DND-41 (cell line): ENCODE measurements around the gene RTN4RL2.

Source experiments
- ATAC-seq: fragments of 200-7000 bp; cut with Tn5 transposase; 3 replicates; pipeline ENCODE4 v1.9.1; 2021; ENCODE audit warnings: low read depth; ENCODE audit not compliant: insufficient read depth
- DNase-seq: peaks from one replicate; pipeline ENCODE4 v3.0.0-alpha.2; 2020
- H2AFZ ChIP-seq: 2 replicates; pipeline ENCODE4 v1.6.0; 2012; ENCODE audit warnings: low read depth, low read length
- H3K27ac ChIP-seq: 2 replicates; pipeline ENCODE4 v1.5.1; 2012; ENCODE audit warnings: low read length, inconsistent platforms
- H3K27me3 ChIP-seq: fragments of 200-600 bp; sonication (generic); 2 replicates; pipeline ENCODE4 v1.6.0; 2012; ENCODE audit warnings: low read length, mild to moderate bottlenecking, inconsistent platforms; ENCODE audit not compliant: insufficient read depth, poor library complexity
- H3K36me3 ChIP-seq: 2 replicates; pipeline ENCODE4 v1.5.1; 2012; ENCODE audit warnings: low read length, inconsistent platforms; ENCODE audit not compliant: insufficient read depth
- H3K4me1 ChIP-seq: 2 replicates; pipeline ENCODE4 v1.5.1; 2012; ENCODE audit warnings: mild to moderate bottlenecking, low read length; ENCODE audit not compliant: insufficient read depth
- H3K4me2 ChIP-seq: 2 replicates; pipeline ENCODE4 v1.6.0; 2012; ENCODE audit warnings: mild to moderate bottlenecking, moderate library complexity, low read length, inconsistent platforms; ENCODE audit not compliant: insufficient read depth
- H3K4me3 ChIP-seq, 2 experiments: fragments of 200-600 bp in 1 of 2; shearing (Covaris generic) in 1 of 2; 2 replicates each; pipeline ENCODE4 v1.5.1; 2012 to 2016; ENCODE audit warnings: inconsistent platforms in 2 of 2, low read length in 2 of 2, mild to moderate bottlenecking in 2 of 2, low read depth in 1 of 2, moderate library complexity in 1 of 2
- H3K79me2 ChIP-seq: 2 replicates; pipeline ENCODE4 v1.6.0; 2012; ENCODE audit warnings: low read length, inconsistent platforms; ENCODE audit not compliant: insufficient read depth
- H3K9ac ChIP-seq: 2 replicates; pipeline ENCODE4 v1.6.0; 2012; ENCODE audit warnings: low read depth, mild to moderate bottlenecking, inconsistent platforms, low read length, moderate library complexity
- H3K9me3 ChIP-seq: 2 replicates; pipeline ENCODE4 v1.5.1; 2012; ENCODE audit warnings: low read length, moderate library complexity, mild to moderate bottlenecking, inconsistent platforms; ENCODE audit not compliant: insufficient read depth, severe bottlenecking
- H4K20me1 ChIP-seq: 2 replicates; pipeline ENCODE4 v1.6.0; 2012; ENCODE audit warnings: low read length; ENCODE audit not compliant: insufficient read depth
- CTCF ChIP-seq: IDR thresholded peaks from 2 replicates; pipeline ENCODE4 v1.5.1; 2012; ENCODE audit warnings: borderline replicate concordance, low read length, moderate library complexity, mild to moderate bottlenecking; ENCODE audit not compliant: poor library complexity, severe bottlenecking; ENCODE audit errors: extremely low read depth
- EZH2 ChIP-seq: IDR thresholded peaks from 3 replicates; pipeline ENCODE4 v1.6.1; 2012; ENCODE audit warnings: borderline replicate concordance, low read depth, mild to moderate bottlenecking, moderate library complexity, low read length, inconsistent platforms; ENCODE audit not compliant: severe bottlenecking

RTN4RL2 gene

GRCh38 chr11:57416436-57416835 is 43.9 kb upstream of the RTN4RL2 start:
- H4K20me1 ChIP-seq = peaks cover 60% of the 10 kb centered on the region
- H3K27me3 ChIP-seq = no peaks in the 10 kb centered on the region
- no peaks in the 10 kb centered on the region for H3K9me3 ChIP-seq
- H2AFZ ChIP-seq = no peak overlapping the region
- H3K79me2 ChIP-seq = peaks cover 32% of the 10 kb centered on the region
- H3K36me3 ChIP-seq = peaks cover 96% of the 10 kb centered on the region
- TF ChIP-seq CTCF (no peak), EZH2 (no peak)
- no peak overlapping the region for H3K4me2 ChIP-seq
- H3K27ac ChIP-seq = no peak overlapping the region
- ATAC-seq (no peak), DNase-seq (no peak)
- H3K4me3 ChIP-seq = no peak overlapping the region
- H3K4me1 ChIP-seq = peaks cover 7% of the 10 kb centered on the region; the same call in 1 of the 2 replicates
- no peak overlapping the region for H3K9ac ChIP-seq

- peaks cover 7% of the 10 kb centered on the region; the same call in 1 of the 2 replicates for H3K4me1 ChIP-seq
- TF ChIP-seq EZH2 = no peak
- no peak for TF ChIP-seq CTCF
- no peak overlapping the region for H3K4me2 ChIP-seq
- H3K9ac ChIP-seq = no peak overlapping the region
- H3K27ac ChIP-seq = no peak overlapping the region
- no peaks in the 10 kb centered on the region for H3K9me3 ChIP-seq
- H2AFZ ChIP-seq = no peak overlapping the region
- peaks cover 31% of the 10 kb centered on the region for H3K79me2 ChIP-seq
- DNase-seq (no peak), ATAC-seq (no peak)
- peaks cover 60% of the 10 kb centered on the region for H4K20me1 ChIP-seq
- H3K27me3 ChIP-seq = no peaks in the 10 kb centered on the region
- H3K4me3 ChIP-seq = no peak overlapping the region
- peaks cover 96% of the 10 kb centered on the region for H3K36me3 ChIP-seq
These were observed 43.3 kb upstream of the RTN4RL2 start for GRCh38 chr11:57417056-57417455.

- ATAC-seq (no peak), DNase-seq (no peak)
- Histone ChIP-seq H3K4me2 (no peak overlapping the region), H3K9ac (no peak overlapping the region), H3K79me2 (peaks cover 37% of the 10 kb centered on the region), H3K27ac (no peak overlapping the region), H4K20me1 (peaks cover 63% of the 10 kb centered on the region), H3K4me3 (no peak overlapping the region), H3K36me3 (peaks cover 96% of the 10 kb centered on the region), H3K4me1 (peaks cover 13% of the 10 kb centered on the region), H3K9me3 (no peaks in the 10 kb centered on the region), H2AFZ (no peak overlapping the region), H3K27me3 (no peaks in the 10 kb centered on the region)
- TF ChIP-seq CTCF (no peak), EZH2 (no peak)
These were observed 42.2 kb upstream of the RTN4RL2 start for GRCh38 chr11:57418131-57418530.

- DNase-seq (no peak), ATAC-seq (no peak)
- Histone ChIP-seq H3K9ac (no peak overlapping the region), H3K4me2 (no peak overlapping the region), H3K9me3 (no peaks in the 10 kb centered on the region), H3K4me1 (peaks cover 21% of the 10 kb centered on the region), H4K20me1 (peaks cover 61% of the 10 kb centered on the region), H2AFZ (no peak overlapping the region), H3K4me3 (no peak overlapping the region), H3K27ac (no peak overlapping the region), H3K79me2 (peaks cover 43% of the 10 kb centered on the region), H3K27me3 (no peaks in the 10 kb centered on the region), H3K36me3 (peaks cover 94% of the 10 kb centered on the region)
- no peak for TF ChIP-seq EZH2
- TF ChIP-seq CTCF = no peak
These were observed 41.2 kb upstream of the RTN4RL2 start for GRCh38 chr11:57419146-57419545.
